Measurements from ENCODE around the gene RIPK1.
"Not testable (repeated sequence)": the region's sequence is repeated elsewhere in the genome, so short reads cannot be mapped to it uniquely, and the experiment has no call there.

Gene RIPK1

GRCh38 chr6:3137057-3137777, 68.9 kb downstream of the RIPK1 start:
- no peak for DNase-seq

GRCh38 chr6:3137873-3138272, 69.6 kb downstream of the RIPK1 start:
- not testable (repeated sequence) for DNase-seq

- no peak for DNase-seq
These were observed 70.0 kb downstream of the RIPK1 start for GRCh38 chr6:3138341-3138740.

- peak; percentile 37 for DNase-seq
These were observed 71.0 kb downstream of the RIPK1 start for GRCh38 chr6:3139090-3139903.

GRCh38 chr6:3140201-3140600, 71.9 kb downstream of the RIPK1 start:
- DNase-seq, result no peak

- DNase-seq, result no peak
These were observed 74.2 kb downstream of the RIPK1 start for GRCh38 chr6:3142536-3142935.

GRCh38 chr6:3143158-3143557, 74.9 kb downstream of the RIPK1 start:
- no peak for DNase-seq

GRCh38 chr6:3144571-3144970, 76.3 kb downstream of the RIPK1 start:
- DNase-seq, result no peak

- DNase-seq, result no peak
These were observed 79.8 kb downstream of the RIPK1 start for GRCh38 chr6:3147914-3148757.

GRCh38 chr6:3151691-3152090, 83.4 kb downstream of the RIPK1 start:
- peak; percentile 32 for DNase-seq

- DNase-seq, result no peak
These were observed 84.4 kb downstream of the RIPK1 start for GRCh38 chr6:3152689-3153088.

GRCh38 chr6:3155416-3155815, 87.1 kb downstream of the RIPK1 start:
- not testable (repeated sequence) for DNase-seq

- DNase-seq, result not testable (repeated sequence)
These were observed 88.2 kb downstream of the RIPK1 start for GRCh38 chr6:3156184-3157130.

GRCh38 chr6:3157131-3157933, 89.0 kb downstream of the RIPK1 start, which contains the start of gene TUBB2A:
Gene TUBB2A, minus strand, starts transcription at chr6:3157544. Its CDS starts 81 bp downstream, at chr6:3157463.
- DNase-seq, result peak; percentile 12

GRCh38 chr6:3159805-3160781, 91.8 kb downstream of the RIPK1 start:
- no peak for DNase-seq

- DNase-seq, result no peak
These were observed 93.8 kb downstream of the RIPK1 start for GRCh38 chr6:3162067-3162497.

- DNase-seq, result peak; percentile 70
These were observed 94.4 kb downstream of the RIPK1 start for GRCh38 chr6:3162565-3163247.

GRCh38 chr6:3163248-3163594, 94.9 kb downstream of the RIPK1 start:
- no peak for DNase-seq

- no peak for DNase-seq
These were observed 96.1 kb downstream of the RIPK1 start for GRCh38 chr6:3164388-3164787.

All from NCI-H1092 treated with DMSO at 0.1 percent for 48 hours (cell line).